GM12864 (cell line): ENCODE measurements around the gene ZNF658.
A peak's percentile ranks its signal among the peaks of the same experiment; 100 is the strongest.
"Not testable (repeated sequence)": the region's sequence is repeated elsewhere in the genome, so short reads cannot be mapped to it uniquely, and the experiment has no call there.

Source experiments
- DNase-seq: peaks from one replicate; pipeline ENCODE4 v3.0.0-alpha.2; 2011; ENCODE audit warnings: low read depth
- H3K4me3 ChIP-seq: 2 replicates; pipeline ENCODE4 v1.5.1; 2011; ENCODE audit warnings: mild to moderate bottlenecking, low read depth, low read length, control low read depth

Gene ZNF658

DNA sequence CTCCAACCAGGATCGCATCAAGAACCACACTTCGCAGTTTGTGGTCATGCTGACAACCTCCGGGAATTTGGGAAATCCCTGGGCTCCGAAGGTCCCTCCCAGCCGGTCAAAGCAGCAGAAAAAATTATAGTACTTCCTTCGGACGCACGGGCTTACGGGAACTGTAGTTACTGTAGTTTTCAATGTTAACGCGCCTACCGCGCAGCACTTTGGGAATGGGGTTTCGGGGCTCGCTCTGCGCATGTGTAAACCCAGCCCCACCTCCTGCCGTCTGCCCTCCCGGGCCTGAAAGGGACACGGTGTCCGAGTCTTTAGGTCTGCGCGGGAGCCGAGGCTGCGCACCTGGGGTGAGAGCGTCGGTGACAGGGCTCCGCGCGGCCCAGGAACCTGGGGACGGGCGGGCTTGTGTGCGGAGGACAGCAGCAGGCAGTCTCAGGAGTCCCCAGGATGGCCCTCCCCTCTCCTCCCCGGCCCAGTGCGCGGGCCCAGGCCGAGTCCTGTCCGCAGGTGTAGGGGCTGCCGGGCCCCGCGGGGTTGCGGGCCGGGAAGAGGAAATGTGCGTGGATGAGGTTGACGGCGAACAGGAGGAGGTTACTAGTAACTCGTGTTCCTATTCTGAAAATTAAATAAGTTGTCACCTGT, at the start of gene ZNF658:
Gene ZNF658 (plus strand): TSS at position 236 of the 642 bp plus-strand sequence. CDS start 2,837 bp downstream, outside the sequence.
- peak within 1 kb of the TSS; percentile 55 for H3K4me3 ChIP-seq
- DNase-seq = peak; percentile 58

DNA sequence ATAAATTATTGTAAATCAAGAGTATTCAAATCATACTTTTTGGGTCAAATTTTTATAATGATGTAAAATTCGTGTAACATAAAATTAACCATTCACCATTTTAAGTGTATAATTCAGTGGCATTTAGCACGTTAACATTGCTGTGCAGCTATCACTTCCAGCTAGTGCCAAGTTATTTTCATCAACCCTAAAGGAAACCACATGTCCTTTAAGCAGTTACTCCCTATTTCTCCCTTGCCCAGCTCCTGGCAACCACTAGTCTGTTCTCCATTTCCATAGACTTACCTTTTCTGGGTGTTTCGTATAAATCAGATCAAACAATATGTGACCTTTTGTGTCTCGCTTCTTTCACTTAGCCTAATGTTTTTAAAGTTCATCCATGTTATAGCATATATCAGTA, 38.8 kb upstream of the ZNF658 start:
- not testable (repeated sequence) for DNase-seq, H3K4me3 ChIP-seq

DNA sequence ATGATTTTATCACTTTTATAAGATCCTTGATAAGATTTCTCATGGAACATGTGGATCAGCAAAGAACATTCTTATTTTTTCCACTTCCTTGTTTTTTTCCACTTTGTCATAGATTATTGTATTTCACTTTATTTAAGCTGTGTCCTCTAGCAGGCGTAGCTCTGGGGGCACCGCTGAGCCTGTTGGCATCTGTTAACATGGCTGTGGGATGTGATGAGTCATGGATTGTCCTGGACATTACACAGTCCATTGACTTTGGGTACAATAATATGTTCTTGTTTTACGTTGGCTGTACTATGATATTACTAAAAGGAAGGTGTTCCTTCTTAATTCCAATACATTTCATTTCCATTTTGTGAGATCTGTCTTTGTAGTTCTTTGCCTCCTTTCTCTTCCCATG, 31.9 kb upstream of the ZNF658 start:
- not testable (repeated sequence) for H3K4me3 ChIP-seq, DNase-seq

DNA sequence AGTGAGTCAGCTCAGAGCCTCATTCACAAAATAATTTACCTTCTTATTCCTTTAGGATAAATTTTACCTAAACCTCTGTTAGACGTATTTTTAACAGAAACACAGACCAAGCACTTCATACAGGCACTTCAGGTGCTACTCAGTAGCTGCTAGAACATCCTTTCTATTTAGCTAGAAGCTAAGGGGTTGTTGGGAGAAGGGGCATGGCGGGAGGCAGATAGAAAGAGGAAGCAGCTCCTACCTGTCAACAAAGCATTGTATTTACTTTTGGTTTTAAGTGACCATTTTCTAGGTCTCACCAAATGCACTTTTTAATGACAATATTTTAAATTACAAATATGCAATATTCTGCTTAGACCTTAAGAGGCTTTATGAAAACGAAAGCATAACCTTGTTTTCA, 19.9 kb upstream of the ZNF658 start:
- H3K4me3 ChIP-seq, DNase-seq: not testable (repeated sequence)

DNA sequence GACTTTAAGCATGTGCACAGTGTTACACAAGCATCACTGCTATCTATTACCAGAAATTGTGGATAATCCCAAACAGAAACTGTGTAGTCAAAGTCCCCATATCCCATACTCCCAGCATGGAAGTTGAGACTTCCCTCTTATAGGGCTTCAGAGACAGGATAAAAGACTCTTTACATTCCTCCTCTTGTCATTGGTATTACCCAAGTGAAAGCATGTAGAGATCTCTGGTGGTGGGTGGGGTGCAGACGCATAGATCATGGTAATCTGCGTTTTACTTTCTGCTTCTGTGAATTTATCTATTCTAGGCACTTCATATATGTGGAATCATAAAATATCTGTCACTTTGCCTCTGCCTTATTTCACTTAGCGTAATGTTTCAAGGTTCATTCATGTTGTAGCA, 18.7 kb upstream of the ZNF658 start:
- not testable (repeated sequence) for DNase-seq, H3K4me3 ChIP-seq

DNA sequence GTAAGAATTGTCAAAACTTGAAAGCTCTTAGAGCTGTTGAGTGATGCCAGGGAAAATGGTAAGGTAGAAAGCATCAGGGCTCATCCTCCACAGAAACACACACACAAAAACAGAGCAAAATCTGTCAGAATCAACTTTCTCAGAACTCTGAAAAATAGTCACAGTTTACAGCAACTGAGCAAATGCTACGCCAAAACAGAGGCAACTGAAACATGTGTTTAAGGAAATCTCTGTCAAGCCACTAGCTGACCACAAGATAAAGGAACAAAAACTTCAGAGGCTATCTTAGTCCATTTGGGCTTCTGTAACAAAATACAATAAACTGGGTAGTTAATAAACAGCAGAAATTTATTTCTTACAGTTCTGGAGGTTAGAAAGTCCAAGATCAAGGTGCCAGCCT, 10.2 kb upstream of the ZNF658 start:
- H3K4me3 ChIP-seq, DNase-seq: not testable (repeated sequence)

DNA sequence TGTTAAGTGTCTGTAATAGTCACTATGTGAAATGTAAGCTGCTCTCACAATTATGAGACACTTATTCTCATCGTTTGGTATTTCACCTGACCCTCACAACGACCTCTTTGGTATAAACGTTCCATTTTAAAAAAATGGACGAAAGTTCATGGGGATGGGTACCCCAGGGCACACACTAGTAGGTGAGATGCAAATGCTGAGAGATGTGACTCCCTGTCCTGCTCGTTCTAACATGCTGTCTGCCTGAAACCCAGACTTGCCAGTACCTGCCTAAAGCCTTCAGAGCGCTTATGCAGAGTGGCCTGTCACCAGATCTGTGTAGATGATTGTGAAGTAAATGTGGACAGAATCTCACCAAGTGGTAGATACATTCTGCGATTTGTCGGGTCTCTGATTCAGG, 616 bp downstream of the ZNF658 start:
- peak overlapping the region; percentile 55 for H3K4me3 ChIP-seq
- not testable (repeated sequence) for DNase-seq

DNA sequence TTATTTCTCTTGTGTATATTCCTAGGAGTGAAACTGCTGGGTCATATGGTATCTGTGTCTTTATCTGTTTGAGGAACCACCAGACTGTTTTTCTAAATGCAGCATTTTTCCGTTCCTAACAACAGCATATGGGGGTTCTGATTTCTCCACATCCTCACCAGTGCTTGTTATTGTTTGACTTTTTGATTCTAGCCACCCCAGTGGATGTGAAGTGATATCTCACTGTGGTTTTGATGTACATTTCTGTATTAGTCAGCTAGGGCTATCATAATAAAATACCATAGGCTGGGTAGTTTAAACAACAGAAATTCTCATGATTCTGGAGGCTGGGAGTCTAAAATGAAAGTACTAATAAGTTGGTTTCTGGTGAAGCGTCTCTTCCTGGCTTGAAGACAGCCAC, 9.0 kb downstream of the ZNF658 start:
- DNase-seq = not testable (repeated sequence)

DNA sequence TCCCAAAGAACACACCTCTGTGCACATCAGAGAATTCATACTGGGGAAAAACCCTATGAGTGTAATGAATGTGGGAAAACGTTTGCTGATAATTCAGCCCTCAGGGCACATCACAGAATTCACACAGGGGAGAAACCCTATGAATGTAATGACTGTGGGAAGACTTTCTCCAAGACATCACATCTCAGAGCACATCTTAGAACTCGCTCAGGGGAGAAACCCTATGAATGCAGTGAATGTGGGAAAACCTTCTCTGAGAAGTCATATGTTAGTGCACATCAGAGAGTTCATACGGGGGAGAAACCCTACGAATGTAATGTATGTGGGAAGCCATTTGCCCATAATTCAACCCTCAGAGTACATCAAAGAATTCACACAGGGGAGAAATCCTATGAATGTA, 19.5 kb downstream of the ZNF658 start:
- not testable (repeated sequence) for DNase-seq, H3K4me3 ChIP-seq

More for the DNA sequence above, 9.0 kb downstream of the ZNF658 start:
- not testable (repeated sequence) for H3K4me3 ChIP-seq

DNA sequence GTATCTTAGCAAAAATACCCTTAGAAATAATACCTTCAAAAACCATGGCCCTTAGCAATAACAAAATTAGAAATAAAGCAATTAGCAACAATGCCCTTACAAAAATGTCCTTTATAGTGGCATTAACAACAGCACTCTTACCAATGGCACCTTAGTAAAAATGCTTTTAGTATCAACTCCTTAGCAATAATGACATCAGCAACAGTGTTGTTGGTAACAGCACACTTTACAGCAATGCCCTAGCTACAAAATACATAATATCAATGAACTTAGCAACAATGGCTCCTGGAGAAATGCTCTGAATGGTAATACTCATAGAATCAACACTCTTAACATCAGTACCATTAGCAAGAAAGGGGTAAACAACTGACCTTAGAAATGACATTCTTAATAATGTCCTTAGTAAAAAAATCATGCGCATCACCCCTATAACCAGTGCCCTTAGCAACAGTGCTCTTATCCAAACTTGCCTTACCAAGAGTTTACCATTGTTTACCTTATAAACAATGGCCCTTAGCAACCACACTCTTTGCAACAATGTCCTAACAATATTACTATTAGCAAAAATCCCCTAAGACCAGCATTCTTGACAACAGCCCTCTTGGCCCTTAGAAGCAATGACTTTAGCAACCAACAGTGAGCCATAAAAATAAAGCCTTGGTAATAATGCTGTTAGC, 35.8 kb downstream of the ZNF658 start:
- DNase-seq, H3K4me3 ChIP-seq: not testable (repeated sequence)

DNA sequence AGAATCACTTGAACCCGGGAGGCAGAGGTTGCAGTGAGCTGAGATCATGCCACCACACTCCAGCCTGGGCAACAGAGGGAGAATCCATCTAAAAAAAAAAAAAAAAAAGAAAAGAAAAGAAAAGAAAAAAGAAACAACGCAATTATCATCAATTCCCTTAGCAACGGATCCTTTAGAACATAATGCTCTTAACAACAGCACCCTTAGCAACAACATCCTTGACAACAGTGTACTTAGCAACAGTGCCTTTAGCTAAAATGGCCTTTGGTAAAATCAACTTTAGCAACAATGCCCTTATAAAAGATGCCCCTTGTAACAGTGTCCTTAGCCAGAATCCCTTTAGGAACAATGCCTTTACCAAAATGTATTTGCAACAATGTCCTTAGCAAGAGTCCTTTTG, 37.1 kb downstream of the ZNF658 start:
- not testable (repeated sequence) for H3K4me3 ChIP-seq, DNase-seq

DNA sequence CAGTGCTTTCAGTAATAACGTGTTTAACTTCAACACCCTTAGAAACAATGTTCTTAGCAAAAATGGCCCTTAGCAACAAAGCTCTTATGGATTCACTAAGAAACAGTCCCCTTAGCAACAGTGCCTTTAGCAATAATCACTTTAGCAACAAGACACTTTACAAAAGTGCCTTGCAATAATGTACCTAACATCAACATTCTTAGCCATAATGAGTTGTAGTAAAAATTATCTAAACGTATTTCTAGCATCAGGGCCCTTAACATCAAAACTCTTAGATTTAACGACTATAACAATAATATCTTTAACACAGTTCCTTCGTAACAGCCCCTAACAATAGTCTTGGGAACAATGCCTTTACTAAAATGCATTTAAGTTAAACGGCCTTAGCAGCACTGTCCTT, 37.8 kb downstream of the ZNF658 start:
- not testable (repeated sequence) for DNase-seq, H3K4me3 ChIP-seq

DNA sequence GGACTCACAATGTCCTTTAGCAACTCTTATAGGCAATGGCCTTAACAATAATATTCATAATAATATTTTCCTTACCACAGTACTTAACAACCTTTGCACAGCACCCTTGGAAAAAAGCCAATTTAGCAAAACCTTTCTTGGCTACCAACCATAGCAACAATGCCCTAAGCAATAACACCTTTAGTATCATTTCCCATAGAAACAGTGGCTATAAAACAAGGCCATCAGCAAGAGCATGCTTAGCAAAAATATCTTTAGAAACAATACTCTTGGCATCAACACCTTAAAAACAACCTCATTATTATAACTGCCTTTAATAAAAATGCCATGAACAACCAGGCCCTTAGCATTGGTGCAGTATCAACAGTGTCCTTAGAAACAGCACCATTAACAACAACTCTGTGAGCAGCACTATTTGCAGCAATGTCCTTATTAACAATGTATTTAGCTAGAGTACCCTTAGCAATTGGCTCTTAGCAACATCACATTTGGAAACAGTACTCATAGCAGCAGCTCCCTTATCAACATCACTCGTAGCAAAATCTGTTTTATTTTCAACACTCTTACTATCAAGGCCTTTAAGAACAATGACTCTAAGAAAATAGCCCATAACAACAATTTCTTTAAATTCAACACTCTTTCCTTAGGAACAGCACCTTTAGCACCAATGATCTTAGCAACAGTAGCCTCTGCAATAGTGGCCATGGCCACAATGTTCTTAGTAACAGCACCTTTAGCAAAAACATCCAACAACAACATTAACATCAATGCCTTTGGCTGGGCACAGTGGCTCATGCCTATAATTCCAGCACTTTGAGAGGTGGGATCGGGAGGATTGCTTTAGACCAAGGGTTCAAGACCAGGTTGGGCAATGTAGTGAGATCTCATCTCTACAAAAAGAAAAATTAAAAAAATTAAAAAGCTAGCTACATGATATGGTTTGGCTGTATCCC, 39.6 kb downstream of the ZNF658 start:
- not testable (repeated sequence) for DNase-seq, H3K4me3 ChIP-seq

DNA sequence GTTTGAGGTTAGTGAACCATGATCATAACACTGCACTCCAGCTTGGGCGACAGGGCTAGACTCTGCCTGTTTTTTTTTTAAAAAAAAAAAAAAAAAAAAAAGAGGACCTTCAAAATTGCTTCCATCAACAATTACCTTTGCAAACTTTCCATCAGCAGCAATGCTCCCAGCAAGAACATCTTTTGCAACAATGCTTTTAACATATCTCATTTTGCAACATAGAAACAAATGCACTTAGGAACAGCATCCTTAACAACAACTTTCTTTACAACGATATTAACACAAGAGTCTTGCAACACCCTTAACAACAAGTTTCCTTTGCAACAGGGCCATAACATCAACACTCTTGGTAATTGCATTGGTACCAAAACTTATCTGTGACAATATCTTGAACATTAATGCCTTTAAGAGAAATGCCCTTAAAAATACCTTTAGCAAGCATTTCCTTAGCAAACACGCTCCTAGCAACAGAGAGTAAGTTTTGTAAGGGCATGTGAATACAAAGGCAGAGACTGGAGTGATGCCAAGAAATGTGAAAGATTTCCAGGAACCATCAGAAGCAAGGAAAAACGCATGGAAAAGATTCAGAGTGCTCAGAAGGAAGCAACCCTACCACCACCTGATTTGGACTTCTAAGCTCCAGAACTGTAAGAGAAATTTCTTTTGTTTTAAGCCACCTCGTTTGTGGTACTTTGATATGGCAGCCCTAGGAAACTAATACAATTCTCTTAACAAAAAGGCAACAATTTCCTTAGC, 42.1 kb downstream of the ZNF658 start:
- H3K4me3 ChIP-seq, DNase-seq: not testable (repeated sequence)

DNA sequence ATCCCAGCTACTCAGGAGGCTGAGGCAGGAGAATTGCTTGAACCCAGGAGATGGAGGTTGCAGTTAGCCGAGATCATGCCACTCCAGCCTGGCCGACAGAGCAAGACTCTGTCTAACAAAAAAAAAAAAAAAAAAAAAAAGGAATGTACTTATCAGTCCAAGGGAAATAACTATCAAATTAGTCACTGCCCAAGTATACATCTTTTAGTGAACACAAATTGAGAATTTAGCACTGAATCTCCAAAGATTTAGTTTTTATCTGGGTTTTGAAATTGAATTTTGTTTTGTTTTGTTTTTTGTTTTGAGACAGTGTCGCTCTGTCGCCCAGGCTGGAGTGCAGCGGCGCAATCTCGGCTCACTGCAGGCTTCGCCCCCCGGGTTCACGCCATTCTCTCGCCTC, 52.1 kb downstream of the ZNF658 start:
- DNase-seq, H3K4me3 ChIP-seq: not testable (repeated sequence)
